ENCODE measurements around the gene ARMC5.

GRCh38 chr16:31465788-31466370 lies 6.6 kb downstream of the ARMC5 start:
- TF ChIP-seq, protein P1, sequence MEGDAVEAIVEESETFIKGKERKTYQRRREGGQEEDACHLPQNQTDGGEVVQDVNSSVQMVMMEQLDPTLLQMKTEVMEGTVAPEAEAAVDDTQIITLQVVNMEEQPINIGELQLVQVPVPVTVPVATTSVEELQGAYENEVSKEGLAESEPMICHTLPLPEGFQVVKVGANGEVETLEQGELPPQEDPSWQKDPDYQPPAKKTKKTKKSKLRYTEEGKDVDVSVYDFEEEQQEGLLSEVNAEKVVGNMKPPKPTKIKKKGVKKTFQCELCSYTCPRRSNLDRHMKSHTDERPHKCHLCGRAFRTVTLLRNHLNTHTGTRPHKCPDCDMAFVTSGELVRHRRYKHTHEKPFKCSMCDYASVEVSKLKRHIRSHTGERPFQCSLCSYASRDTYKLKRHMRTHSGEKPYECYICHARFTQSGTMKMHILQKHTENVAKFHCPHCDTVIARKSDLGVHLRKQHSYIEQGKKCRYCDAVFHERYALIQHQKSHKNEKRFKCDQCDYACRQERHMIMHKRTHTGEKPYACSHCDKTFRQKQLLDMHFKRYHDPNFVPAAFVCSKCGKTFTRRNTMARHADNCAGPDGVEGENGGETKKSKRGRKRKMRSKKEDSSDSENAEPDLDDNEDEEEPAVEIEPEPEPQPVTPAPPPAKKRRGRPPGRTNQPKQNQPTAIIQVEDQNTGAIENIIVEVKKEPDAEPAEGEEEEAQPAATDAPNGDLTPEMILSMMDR (conservative IDR thresholded peaks at IDR 0.05), result no peak
- no peak for TF ChIP-seq EZH2 (IDR thresholded peaks at IDR 0.05; ENCODE audit: low read depth)
